Measurements from ENCODE around the gene TNPO3.
"Not testable (repeated sequence)": the region's sequence is repeated elsewhere in the genome, so short reads cannot be mapped to it uniquely, and the experiment has no call there.

TNPO3 gene

DNA sequence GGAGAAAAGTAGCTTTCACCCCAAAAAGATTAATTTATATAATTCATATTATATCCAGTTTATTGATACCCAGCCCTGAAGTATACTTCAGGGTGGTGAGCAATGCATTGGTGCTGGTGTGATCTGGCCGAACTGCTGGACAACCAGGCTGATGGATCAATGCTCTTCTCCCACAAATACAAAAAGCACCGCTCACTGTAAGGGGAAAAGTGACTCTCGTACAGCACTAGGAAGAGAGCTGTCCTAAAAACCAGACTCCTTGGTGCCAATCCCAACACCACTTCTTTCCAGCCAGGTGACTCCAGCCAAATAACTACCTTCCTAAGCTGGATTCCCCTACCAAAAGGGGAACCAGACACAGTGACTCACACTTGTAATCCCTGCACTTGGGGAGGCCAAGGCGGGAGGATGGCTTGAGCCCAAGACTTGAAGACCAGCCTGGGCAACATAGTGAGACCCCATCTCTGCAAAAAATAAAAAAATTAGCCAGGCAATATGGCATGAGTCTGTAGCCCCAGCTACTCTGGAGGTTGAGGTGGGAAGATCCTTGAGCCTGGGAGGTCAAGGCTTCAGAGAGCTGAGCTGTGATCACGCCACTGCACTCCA is 13.1 kb upstream of the TNPO3 start:
- DNase-seq, result no peak

DNA sequence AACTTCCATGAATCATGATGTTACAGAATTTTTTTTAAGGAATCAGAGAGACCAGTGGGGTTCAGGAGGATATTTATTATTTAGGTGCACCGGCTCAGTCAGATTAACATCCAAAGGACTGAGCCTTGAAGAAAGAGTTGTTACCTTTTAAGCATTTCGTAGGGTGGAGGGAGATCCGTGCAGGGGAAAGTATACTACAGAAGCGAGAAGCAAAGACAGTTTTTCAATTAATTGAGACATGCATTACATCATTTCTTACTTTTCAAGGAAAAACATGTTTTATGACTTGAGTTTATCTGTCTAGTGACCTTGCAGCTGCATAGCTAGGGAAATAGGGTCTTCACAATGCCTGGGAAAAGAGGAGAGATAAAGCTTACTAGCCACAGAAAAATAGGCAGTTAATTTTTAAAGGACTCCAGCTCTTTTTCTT is 12.2 kb upstream of the TNPO3 start:
- DNase-seq, result not testable (repeated sequence)

- no peak for DNase-seq
Observed at GRCh38 chr7:129066290-129067131, 11.6 kb upstream of the TNPO3 start.

GRCh38 chr7:129055861-129056464 is 1.1 kb upstream of the TNPO3 start:
- no peak for DNase-seq

DNA sequence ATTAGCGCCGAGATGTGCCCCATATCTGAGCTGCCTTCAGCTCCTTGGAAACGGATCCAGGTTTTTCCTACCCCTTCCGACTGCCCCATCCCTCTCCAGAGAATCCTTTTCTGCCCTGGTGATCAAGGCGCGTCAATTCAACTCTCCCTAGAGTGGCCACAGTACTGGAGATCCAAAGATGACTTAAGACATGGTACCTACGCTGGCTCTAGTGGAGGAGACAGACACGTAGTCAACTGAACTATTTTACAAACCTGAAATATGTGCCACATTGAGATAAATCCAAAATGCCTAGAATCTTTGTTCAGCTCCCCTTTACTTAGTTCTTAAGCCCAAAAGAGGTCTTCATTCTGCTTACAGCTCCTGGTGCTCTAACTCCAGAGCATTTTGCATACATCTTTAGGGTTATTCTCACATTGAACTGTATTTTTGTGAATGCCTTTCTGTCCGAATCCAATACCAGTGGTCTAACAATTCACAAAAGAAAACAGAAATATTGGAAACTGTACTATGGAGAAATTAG is 444 bp upstream of the TNPO3 start:
- DNase-seq, result no peak

DNA sequence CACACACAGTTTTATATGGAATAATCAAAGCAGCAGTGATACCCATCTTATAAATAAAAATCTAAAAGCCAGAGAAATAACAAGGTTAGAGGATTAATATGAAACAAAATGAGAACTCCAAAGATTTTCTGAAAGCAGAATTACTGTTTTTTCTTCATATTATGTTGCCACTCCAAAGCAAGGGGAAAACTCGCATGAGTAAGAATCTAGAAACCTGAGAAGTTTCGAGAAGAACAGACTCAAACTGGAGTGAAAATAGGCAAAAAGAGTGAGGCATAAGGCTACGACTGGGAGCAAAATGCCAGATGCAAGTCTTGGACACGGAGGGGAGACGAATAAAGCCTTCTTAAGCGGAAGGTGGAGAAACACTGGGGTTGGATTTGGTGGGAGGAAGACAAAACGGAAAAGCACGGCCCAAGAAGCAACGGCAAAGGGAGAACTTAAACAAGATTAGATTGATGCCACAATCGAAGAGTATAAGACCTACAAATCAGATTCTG is 923 bp downstream of the TNPO3 start:
- DNase-seq, result no peak

DNA sequence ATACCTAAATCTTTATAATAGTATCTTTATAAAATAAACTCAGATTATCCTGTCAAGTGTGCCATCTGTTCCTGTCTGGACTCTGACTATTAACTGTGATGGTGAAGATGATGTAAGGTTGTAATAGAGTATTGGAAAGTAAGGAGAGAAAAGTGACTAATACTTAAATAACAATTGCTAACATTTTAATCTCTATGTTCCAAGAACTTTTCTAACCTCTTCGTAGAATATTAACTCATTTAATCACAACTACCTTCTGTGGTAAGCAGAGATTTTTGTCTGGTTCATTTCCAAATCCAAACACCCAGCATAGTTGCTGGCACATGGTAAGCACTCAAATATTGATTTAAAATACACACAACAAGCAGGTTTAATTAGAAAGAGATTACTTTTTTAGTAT is 2.5 kb downstream of the TNPO3 start:
- DNase-seq, result no peak

DNA sequence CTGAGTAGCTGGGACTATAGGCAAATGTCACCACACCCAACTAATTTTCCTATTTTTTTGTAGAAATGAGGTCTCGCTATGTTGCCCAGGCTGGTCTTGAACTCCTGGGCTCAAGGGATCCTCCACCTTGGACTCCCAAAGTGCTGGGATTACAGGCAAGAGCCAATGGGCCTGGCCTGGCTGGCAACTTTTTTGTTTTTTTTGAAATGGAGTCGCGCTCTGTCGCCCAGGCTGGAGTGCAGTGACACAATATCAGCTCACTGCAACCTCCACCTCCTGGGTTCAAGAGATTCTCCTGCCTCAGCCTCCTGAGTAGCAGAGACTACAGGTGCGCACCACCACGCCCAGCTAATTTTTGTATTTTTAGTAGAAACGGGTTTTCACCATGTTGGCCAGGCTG is 3.5 kb downstream of the TNPO3 start:
- DNase-seq, result not testable (repeated sequence)

DNA sequence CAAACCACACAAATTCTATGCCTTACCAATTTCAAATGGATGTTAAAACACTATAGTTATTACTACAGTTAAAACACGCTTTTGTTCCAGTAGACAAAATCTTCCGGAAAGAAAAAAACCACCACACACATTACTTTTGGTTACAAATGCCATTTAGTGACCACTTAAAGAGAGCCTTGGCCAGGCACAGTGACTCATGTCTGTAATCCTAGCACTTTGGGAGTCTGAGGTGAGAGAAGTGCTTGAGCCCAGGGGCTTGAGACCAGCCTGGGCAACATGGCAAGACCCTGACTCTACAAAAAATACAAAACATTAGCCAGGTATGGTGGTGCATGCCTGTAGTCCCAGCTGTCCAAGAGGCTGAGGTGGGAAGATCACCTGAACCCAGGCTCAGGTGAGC is 7.2 kb downstream of the TNPO3 start:
- DNase-seq, result no peak

DNA sequence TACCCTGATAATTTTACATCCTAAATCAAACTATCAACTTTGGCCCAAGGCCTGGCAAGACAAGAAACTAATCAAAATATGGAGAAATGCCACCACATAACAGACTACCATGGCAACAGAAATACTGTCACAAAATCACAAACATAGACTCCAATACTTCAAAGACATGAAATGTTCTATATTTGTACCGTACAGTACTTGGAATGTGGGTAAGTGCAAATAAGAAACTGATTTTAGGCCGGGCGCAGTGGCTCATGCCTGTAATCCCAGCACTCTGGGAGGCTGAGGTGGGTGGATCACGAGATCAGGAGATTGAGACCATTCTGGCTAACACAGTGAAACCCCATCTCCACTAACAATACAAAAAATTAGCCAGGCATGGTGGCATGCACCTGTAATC is 9.2 kb downstream of the TNPO3 start:
- DNase-seq, result no peak

GRCh38 chr7:129043012-129043411 is 11.9 kb downstream of the TNPO3 start:
- DNase-seq, result no peak

DNA sequence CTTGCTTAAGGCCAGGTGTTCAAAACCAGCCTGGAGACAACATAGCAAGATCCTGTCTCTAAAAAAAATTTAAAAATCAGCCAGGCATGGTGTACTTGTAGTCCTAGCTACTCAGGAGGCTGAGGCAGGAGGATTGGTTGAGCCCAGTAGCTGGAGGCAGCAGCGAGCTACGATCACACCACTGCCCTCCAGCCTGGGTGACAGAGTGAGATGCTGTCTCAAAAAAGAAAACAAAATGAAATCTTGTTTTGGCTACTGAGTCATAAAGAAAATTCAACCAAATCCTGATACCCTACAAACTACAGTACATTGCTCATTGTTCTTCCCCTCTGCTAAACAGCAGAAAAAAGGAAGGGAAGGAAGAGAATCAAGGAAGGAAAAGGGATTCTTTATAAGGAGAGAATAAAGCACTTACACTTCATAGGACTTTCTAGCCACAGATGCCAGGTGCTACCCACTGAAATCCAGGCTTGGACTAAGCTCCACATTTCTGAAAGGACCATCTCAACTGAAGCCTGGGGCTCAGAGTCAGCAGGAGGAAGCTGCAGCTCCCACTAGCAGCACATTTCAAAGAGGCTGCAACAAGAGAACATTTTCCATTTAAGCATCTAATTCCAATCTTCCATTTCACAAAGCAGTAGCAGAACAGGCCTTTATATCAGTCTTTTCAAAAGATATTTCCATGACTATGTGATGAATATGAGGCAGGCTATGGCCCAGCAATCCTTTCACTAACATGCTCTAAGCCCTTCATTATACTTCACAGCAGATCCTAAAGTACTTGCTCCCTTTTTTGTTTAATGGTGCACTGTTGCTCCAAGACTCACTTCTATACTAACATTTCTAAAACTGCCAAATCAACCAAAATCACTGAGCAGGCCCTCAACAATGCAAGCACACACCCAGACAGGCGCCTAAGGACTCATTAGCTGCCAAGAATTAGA is 13.5 kb downstream of the TNPO3 start:
- no peak for DNase-seq

- not testable (repeated sequence) for DNase-seq
Observed at GRCh38 chr7:129038468-129038867, 16.4 kb downstream of the TNPO3 start.

DNA sequence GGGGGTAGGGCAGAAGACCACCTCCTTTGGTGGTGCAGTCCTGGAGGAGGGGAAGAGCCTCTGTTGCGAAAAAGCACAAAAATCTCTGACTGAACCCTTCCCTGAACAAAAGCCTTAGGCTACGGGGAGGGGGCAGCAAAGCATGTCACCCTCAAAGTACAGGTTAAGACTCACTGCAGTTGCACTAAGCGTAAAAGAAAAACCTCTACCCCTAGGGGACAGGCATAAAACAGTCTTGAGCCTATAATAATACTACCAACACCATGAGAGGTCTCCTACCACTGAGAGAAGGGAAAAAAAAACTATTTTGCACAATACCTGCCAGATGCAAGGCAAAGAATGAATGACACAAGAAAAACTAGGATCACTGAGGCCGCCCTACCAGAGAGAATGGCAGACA is 17.3 kb downstream of the TNPO3 start:
- DNase-seq, result no peak

GRCh38 chr7:129032017-129032416 is 22.9 kb downstream of the TNPO3 start:
- DNase-seq, result no peak

- no peak for DNase-seq
Observed at GRCh38 chr7:129030440-129030839, 24.5 kb downstream of the TNPO3 start.

- no peak for DNase-seq
Observed at GRCh38 chr7:129024125-129024524, 30.8 kb downstream of the TNPO3 start.

DNA sequence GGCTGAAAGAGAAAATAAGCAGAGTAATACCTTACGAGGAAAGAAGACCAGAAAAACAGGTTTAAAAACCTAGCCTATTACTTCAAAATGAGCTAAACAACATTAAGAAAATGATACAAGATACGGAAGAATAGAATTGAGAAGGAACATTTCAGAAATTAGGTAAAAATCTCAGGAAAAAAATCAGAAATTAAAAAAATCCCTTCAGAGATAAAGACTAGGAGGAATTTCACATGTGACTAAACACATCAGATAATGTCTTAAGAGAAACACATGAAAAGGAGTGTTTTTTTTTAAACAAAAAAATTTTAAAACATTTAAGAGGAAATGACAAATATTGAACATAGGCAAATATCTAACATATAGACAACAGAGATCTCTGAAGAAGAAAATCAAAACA is 33.3 kb downstream of the TNPO3 start:
- DNase-seq, result no peak

GRCh38 chr7:129017933-129018538 is 36.9 kb downstream of the TNPO3 start:
- no peak for DNase-seq

DNA sequence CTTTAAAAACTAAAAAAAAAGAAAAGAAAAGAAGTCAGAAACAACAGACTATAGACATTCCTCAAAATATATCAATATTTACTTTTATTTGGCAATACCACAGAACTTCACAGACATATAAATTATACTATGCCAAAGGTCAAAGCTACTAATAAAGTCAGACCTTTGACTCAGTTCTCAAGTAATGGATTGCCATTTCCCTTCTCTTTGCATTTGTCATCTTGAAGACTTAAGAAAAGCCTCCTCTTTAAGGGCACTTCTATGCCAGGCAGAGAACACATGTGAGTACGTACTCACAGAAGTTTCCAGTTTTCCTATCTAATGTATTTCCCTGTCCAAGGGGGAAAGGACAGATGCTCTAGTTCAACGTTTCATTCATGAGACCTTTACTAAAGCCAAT is 37.6 kb downstream of the TNPO3 start:
- DNase-seq, result no peak

DNA sequence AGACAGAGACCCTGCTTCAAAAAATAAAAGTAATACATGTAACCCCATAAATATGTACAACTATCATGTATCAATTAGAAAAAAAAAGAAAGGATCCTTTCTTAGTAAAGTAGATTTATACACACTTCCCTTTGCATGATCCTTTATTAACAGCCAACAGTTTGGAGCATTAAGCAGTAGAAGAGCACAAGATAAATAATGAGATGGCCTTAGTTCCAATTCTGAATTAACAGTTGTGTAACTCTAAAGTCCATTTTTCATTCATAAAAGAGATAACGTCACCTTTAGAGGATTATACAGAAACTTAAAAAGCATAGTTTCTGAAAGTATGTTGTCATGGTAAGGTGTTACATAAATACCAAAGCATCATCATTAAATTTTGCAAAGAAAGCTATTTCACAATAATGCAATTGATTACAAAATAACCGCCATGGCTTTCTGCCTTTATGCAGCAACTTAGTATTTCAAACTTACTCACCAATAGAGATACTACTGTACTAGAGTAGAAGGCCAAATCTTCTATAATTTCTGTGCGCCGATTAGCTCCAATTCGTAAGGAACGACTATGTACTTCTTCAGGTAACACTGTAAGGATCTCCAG is 40.3 kb downstream of the TNPO3 start:
- DNase-seq, result no peak

All from activated CD4-positive, alpha-beta T cell treated with anti-CD3 and anti-CD28 coated beads for 1 hour (primary cell).